Activated T-cell treated with anti-CD3 and anti-CD28 coated beads, Interleukin-2, amount 50 U/mL, for 4 hours (primary cell): Measurements from ENCODE around the gene SCAANT1. TPM values are rescaled to one million over a fixed set of nuclear protein-coding genes. Genes with fewer than 3 reads are reported as not detected.
A peak's percentile ranks its signal among the peaks of the same experiment; 100 is the strongest.

Experiments used
- ATAC-seq, 2 donors: fragments of 200-7000 bp; cut with Tn5 transposase; one replicate each; pipeline ENCODE4 v1.10.0; 2021
- DNase-seq: peaks from one replicate; pipeline ENCODE4 v3.0.0-alpha.2; 2020
- H3K27me3 Mint-ChIP-seq: one replicate; pipeline ENCODE4 v1.8.0; 2021; ENCODE audit warnings: low read depth, mixed read lengths
- H3K36me3 Mint-ChIP-seq: one replicate; pipeline ENCODE4 v1.8.0; 2022; ENCODE audit warnings: mixed read lengths; ENCODE audit not compliant: insufficient read depth
- H3K4me1 Mint-ChIP-seq: one replicate; pipeline ENCODE4 v1.8.0; 2021; ENCODE audit warnings: low read depth, mixed read lengths
- H3K4me3 Mint-ChIP-seq: one replicate; pipeline ENCODE4 v1.8.0; 2021; ENCODE audit warnings: mild to moderate bottlenecking, moderate library complexity, mixed read lengths
- H3K9me3 Mint-ChIP-seq: one replicate; pipeline ENCODE4 v1.8.0; 2021; ENCODE audit warnings: mixed read lengths
- total RNA-seq, 3 donors: library from RNA; stranded (reverse); gene quantifications; one replicate each; pipeline ENCODE4 v1.2.1, GENCODE V29; 2021

The SCAANT1 gene
- total RNA-seq, 3 donors from 2014 or later = not detected

DNA sequence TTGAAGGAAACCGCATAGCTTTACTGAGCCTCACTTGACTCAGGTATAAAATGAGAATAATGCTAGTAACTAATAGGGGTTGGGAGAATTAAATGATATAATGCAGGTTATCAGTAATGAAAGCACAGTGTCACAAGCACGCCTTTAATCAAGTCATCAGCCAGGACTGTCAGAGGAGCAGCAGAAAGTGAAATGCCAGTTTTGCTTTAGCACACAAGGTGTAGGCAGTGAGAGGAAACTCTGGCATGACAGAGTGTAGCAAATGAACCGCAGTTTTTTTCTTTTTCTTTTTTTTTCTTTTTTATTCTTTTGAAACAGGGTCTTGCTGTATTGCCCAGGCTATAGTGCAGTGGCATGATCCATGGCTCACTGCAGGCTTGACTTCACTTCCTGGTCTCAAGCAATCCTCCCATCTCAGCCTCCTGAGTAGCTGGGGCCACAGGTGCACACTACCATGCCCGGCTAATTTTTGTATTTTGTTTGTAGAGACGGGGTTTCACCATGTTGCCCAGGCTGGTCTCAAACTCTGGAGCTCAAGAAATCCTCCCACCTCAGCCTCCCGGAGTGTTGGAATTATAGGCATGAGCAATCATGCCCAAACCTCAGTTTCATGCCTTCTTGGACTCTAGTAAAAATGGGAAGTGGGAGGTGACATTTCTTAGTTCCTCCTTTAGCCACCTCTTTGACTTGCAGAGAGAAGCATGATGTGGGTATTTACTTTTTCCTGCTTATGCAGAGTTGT is 9.7 kb upstream of the SCAANT1 start:
- no peaks in the 10 kb centered on the region for H3K27me3 Mint-ChIP-seq
- H3K9me3 Mint-ChIP-seq = no peaks in the 10 kb centered on the region
- peaks cover 53% of the 10 kb centered on the region for H3K36me3 Mint-ChIP-seq
- no peak for DNase-seq
- H3K4me3 Mint-ChIP-seq = no peak overlapping the region
- ATAC-seq = no peak
- peaks cover 61% of the 10 kb centered on the region for H3K4me1 Mint-ChIP-seq

- Mint-ChIP-seq H3K9me3 (no peaks in the 10 kb centered on the region), H3K36me3 (peaks cover 44% of the 10 kb centered on the region), H3K4me1 (peaks cover 51% of the 10 kb centered on the region), H3K4me3 (no peak overlapping the region), H3K27me3 (no peaks in the 10 kb centered on the region)
- DNase-seq = no peak
- no peak for ATAC-seq
Observed at GRCh38 chr3:63920001-63920400, 7.8 kb upstream of the SCAANT1 start.

DNA sequence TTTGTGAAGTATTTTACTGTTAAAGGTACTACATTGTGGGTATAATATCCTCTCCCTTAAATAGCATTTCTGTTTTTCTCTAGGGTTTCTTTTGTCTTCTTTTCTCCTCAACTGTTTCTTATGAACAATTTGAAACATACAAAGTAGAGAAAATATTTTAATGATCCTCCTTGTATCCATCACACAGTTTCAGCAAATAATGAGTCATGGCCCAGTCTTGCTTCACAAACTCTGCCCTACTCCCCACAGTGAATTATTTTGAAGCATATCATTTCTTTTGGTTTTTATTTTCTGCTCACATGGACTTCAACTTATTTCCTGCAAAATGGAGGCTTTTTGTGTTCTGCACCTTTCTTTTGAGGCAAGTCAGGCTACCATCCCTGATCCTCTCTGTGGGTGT is 6.1 kb upstream of the SCAANT1 start:
- no peak for DNase-seq
- no peak for ATAC-seq
- Mint-ChIP-seq H3K36me3 (peaks cover 32% of the 10 kb centered on the region), H3K4me3 (no peak overlapping the region), H3K9me3 (no peaks in the 10 kb centered on the region), H3K4me1 (peaks cover 51% of the 10 kb centered on the region), H3K27me3 (no peaks in the 10 kb centered on the region)

GRCh38 chr3:63914312-63914711 is 2.1 kb upstream of the SCAANT1 start:
- peaks cover 21% of the 10 kb centered on the region for H3K36me3 Mint-ChIP-seq

GRCh38 chr3:63912768-63913588 is 795 bp upstream of the SCAANT1 start:
- H3K27me3 Mint-ChIP-seq = no peaks in the 10 kb centered on the region
- H3K36me3 Mint-ChIP-seq = peaks cover 10% of the 10 kb centered on the region
- peaks cover 50% of the 10 kb centered on the region for H3K4me1 Mint-ChIP-seq
- ATAC-seq (peak; percentile 23 to 25), DNase-seq (peak; percentile 40)
- peak overlapping the region; percentile 89 for H3K4me3 Mint-ChIP-seq
- H3K9me3 Mint-ChIP-seq = no peaks in the 10 kb centered on the region

More at GRCh38 chr3:63914312-63914711, 2.1 kb upstream of the SCAANT1 start:
- peaks cover 56% of the 10 kb centered on the region for H3K4me1 Mint-ChIP-seq
- H3K27me3 Mint-ChIP-seq = no peaks in the 10 kb centered on the region
- DNase-seq = no peak
- no peak for ATAC-seq
- H3K9me3 Mint-ChIP-seq = no peaks in the 10 kb centered on the region
- H3K4me3 Mint-ChIP-seq = no peak overlapping the region

DNA sequence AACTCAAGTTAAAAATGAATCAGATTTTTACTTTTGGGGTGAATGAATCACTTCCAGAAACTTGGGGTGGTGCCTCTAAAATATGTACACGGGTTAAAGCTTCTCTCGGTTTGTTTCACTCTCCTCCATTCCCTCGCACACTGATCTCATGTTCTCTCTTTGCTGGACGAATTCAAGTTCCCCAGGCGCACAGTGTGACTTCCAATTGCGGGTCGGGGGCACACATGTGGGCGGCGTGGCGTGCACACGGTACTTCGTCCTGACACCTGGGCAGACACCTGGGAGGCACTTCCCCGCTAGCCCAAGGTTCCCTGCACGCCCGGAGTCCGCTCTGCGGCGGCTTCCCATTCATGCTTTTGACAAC is 692 bp downstream of the SCAANT1 start:
- peaks cover 3% of the 10 kb centered on the region for H3K36me3 Mint-ChIP-seq
- no peaks in the 10 kb centered on the region for H3K27me3 Mint-ChIP-seq
- DNase-seq = no peak
- no peaks in the 10 kb centered on the region for H3K9me3 Mint-ChIP-seq
- peak; percentile 41 to 42 for ATAC-seq
- peaks cover 44% of the 10 kb centered on the region for H3K4me1 Mint-ChIP-seq
- H3K4me3 Mint-ChIP-seq = peak overlapping the region; percentile 82

- Mint-ChIP-seq H3K27me3 (no peaks in the 10 kb centered on the region), H3K4me1 (peaks cover 41% of the 10 kb centered on the region), H3K4me3 (peak overlapping the region; percentile 82), H3K36me3 (no peaks in the 10 kb centered on the region), H3K9me3 (no peaks in the 10 kb centered on the region)
- DNase-seq (no peak), ATAC-seq (peak in 1 of 2 donors; percentile 15)
Observed at GRCh38 chr3:63910891-63911290, 1.3 kb downstream of the SCAANT1 start.

GRCh38 chr3:63910001-63910400 is 2.2 kb downstream of the SCAANT1 start:
- Mint-ChIP-seq H3K36me3 (no peaks in the 10 kb centered on the region), H3K4me3 (no peak overlapping the region), H3K27me3 (no peaks in the 10 kb centered on the region), H3K9me3 (no peaks in the 10 kb centered on the region), H3K4me1 (peaks cover 41% of the 10 kb centered on the region)
- DNase-seq = no peak
- no peak for ATAC-seq

DNA sequence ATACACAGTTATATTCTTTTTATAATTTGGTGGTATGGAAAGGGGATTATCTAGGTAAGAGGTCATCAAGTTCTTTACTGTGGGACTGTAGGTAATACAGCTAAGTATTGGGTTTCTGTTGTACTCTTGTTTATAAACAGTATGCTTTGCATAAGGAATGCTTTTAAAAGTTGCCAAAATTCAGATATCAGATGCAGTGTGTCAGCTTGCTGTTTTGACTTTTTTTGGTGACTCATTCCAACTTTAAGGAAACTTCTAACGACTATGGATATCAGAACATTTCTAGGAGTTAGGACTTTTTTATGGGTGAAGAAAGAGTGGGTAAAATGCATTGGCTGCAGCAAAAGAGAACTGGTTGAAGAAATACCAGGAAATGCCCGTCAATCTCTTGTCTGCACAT is 2.8 kb downstream of the SCAANT1 start:
- no peak for DNase-seq
- no peak overlapping the region for H3K4me3 Mint-ChIP-seq
- no peaks in the 10 kb centered on the region for H3K36me3 Mint-ChIP-seq
- H3K27me3 Mint-ChIP-seq = no peaks in the 10 kb centered on the region
- ATAC-seq = no peak
- peaks cover 40% of the 10 kb centered on the region for H3K4me1 Mint-ChIP-seq
- no peaks in the 10 kb centered on the region for H3K9me3 Mint-ChIP-seq

DNA sequence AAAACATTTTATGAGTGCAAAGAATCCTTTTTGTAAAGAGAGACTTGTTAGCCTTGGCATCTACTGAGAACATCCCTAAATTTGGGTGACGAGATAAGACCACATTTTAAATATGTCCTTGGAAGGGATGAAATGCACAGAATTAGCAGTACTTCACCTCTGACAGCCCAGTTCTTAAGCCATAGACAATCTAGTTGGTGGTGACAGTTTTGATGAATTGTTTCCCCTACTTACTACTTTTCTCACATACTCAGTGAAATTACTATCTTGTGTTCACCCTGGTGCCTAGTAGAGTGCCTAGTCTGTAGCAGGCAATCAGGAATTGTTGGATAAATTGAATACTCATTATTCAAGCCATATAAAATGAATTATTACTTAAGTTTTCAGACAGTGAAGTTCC is 3.4 kb downstream of the SCAANT1 start:
- no peak overlapping the region for H3K4me3 Mint-ChIP-seq
- ATAC-seq (no peak), DNase-seq (no peak)
- H3K9me3 Mint-ChIP-seq = no peaks in the 10 kb centered on the region
- H3K4me1 Mint-ChIP-seq = peaks cover 34% of the 10 kb centered on the region
- H3K27me3 Mint-ChIP-seq = no peaks in the 10 kb centered on the region
- no peaks in the 10 kb centered on the region for H3K36me3 Mint-ChIP-seq

- Mint-ChIP-seq H3K36me3 (no peaks in the 10 kb centered on the region), H3K9me3 (no peaks in the 10 kb centered on the region), H3K4me1 (peaks cover 29% of the 10 kb centered on the region), H3K27me3 (no peaks in the 10 kb centered on the region), H3K4me3 (no peak overlapping the region)
- DNase-seq (no peak), ATAC-seq (no peak)
Observed at GRCh38 chr3:63908081-63908736, 4.0 kb downstream of the SCAANT1 start.

DNA sequence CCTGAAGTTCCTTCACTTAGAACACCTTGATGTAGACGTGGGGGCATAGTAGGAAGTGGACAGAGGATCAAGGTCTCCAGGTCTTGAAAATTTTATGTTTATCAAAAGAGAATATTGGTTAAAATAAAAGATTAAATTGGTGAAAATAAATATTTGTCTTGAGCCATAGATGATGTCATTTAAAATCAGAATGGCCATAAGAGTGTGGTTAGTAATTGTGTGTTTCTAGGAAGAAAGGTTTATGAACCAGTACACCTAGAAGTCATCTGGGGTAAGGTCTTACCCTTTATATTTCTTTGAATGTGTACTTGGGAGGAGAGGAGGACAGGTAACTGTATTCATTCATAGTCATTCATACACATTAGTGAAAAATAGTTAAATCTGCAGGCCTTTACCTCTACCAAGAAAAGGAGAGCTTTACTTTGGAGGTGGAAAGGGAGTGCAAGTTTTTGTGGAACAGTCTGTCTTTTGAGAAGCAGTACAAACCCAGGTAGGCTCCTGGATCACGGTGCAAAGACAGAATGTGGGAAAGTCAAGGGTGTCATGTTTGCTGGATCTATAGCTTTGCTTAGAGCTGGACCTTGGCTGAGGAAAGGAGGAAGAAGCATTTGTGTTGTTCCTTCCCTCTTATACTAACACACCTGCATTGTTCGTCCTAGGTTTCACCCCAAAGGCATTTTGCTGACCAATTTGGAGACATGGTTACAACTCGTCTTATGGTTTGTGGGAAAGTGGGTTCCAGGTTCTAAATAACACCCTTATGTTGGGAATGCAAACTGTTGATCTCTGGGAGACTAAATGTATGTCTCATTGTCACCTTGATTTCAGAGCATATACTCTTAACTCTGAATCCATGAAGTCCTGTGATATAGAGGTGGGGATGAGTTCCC is 6.2 kb downstream of the SCAANT1 start:
- ATAC-seq (no peak), DNase-seq (no peak)
- Mint-ChIP-seq H3K4me3 (no peak overlapping the region), H3K9me3 (no peaks in the 10 kb centered on the region), H3K36me3 (peaks cover 6% of the 10 kb centered on the region), H3K27me3 (no peaks in the 10 kb centered on the region), H3K4me1 (peaks cover 18% of the 10 kb centered on the region)

DNA sequence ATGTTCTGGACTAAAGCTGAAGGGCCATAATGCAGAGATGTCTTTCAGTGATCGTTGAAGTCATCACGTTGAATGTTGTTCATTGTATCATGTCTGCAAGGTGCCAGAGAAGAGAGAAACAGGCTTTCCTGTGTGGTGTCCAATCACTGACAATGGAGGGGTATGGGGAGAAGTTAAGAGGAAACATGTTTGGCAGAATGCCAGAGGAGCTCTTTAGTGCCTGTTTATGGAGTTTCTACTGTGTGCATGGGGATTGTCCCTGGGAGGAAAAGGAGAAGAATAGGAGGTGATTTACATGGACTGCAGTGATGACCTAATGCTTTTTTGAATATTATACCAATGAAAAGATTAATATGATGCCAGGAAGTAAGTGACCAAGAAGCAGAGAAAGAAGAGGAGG is 11.7 kb downstream of the SCAANT1 start:
- ATAC-seq = no peak
- peaks cover 21% of the 10 kb centered on the region for H3K36me3 Mint-ChIP-seq
- H3K27me3 Mint-ChIP-seq = no peaks in the 10 kb centered on the region
- H3K9me3 Mint-ChIP-seq = no peaks in the 10 kb centered on the region
- no peak for DNase-seq
- H3K4me1 Mint-ChIP-seq = peaks cover 32% of the 10 kb centered on the region
- H3K4me3 Mint-ChIP-seq = no peak overlapping the region

DNA sequence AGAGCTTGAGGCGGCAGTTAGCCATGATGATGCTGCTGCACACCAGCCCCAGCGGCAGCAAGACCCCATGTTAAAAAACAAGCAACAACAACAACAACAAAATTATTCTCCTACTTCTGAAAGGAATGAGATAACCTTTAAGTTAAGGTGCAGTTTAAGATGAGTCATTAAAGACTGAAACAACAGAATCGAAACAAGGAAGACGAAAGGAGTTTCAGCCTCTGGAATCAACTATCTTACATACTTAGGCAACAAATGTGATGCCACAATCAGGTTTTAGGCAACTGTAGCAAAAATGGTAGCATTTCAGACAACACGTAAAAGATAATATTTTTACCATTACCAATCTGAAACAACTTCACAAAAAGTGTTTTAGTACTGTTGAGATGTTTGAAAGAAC is 12.2 kb downstream of the SCAANT1 start:
- peak in 1 of 2 donors; percentile 18 for ATAC-seq
- H3K4me1 Mint-ChIP-seq = peaks cover 36% of the 10 kb centered on the region

More for the DNA sequence above, 12.2 kb downstream of the SCAANT1 start:
- Mint-ChIP-seq H3K36me3 (peaks cover 21% of the 10 kb centered on the region), H3K27me3 (no peaks in the 10 kb centered on the region), H3K9me3 (no peaks in the 10 kb centered on the region), H3K4me3 (no peak overlapping the region)
- DNase-seq = no peak
